HT-29 (cell line): ENCODE data around the gene HSPB1. TPM values are rescaled to one million over a fixed set of nuclear protein-coding genes. Genes with fewer than 3 reads are reported as not detected.
"Not testable (repeated sequence)": the region's sequence is repeated elsewhere in the genome, so short reads cannot be mapped to it uniquely, and the experiment has no call there.

Source experiments
- DNase-seq: peaks from one replicate; pipeline ENCODE4 v3.0.0-alpha.2; 2015; ENCODE audit warnings: low spot score
- total RNA-seq: library from RNA; depleted of rRNA; stranded (reverse); fragments of >200 nt; shearing (Covaris generic); gene quantifications from 2 replicates; pipeline ENCODE4 v1.2.3, GENCODE V29; 2014

The HSPB1 gene
- total RNA-seq, 1 experiment from 2014 or later = 134 TPM

- no peak for DNase-seq
Measured at GRCh38 chr7:76281706-76282343, 20.6 kb upstream of the HSPB1 start.

- DNase-seq = no peak
Measured at GRCh38 chr7:76282344-76283253, 19.9 kb upstream of the HSPB1 start.

GRCh38 chr7:76283254-76284159 lies 19.0 kb upstream of the HSPB1 start:
- no peak for DNase-seq

- no peak for DNase-seq
Measured at GRCh38 chr7:76285604-76286374, 16.7 kb upstream of the HSPB1 start.

DNA sequence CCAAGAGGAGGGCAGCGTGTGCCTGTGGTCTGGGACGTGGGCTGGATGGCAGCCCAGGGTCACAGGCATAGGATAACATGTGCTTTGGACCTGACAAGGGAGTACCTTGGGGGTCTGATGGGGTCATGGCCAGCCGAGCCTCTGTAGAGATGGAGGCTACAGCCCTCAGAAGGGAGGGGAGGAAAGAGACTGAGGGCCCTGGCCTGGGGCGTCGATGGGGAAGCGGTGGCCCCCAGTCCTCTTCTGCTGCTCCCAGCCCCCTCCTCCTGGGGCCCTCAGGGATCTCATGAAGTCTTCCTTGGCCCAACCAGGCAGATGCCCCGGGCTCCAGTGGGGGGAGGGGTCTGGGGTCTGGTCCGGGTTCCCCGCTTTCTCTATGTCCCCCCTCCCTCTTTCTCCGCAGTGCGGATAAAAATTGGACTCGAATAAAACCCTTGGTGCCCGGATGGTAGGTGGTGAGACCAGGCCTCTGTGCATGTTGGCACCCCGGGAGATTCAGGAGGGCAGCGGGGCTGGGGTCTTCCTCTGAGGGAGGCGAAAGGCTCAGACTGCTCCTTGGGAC lies 15.6 kb upstream of the HSPB1 start:
- DNase-seq = no peak

GRCh38 chr7:76290847-76291350 lies 11.6 kb upstream of the HSPB1 start:
- DNase-seq = not testable (repeated sequence)

DNA sequence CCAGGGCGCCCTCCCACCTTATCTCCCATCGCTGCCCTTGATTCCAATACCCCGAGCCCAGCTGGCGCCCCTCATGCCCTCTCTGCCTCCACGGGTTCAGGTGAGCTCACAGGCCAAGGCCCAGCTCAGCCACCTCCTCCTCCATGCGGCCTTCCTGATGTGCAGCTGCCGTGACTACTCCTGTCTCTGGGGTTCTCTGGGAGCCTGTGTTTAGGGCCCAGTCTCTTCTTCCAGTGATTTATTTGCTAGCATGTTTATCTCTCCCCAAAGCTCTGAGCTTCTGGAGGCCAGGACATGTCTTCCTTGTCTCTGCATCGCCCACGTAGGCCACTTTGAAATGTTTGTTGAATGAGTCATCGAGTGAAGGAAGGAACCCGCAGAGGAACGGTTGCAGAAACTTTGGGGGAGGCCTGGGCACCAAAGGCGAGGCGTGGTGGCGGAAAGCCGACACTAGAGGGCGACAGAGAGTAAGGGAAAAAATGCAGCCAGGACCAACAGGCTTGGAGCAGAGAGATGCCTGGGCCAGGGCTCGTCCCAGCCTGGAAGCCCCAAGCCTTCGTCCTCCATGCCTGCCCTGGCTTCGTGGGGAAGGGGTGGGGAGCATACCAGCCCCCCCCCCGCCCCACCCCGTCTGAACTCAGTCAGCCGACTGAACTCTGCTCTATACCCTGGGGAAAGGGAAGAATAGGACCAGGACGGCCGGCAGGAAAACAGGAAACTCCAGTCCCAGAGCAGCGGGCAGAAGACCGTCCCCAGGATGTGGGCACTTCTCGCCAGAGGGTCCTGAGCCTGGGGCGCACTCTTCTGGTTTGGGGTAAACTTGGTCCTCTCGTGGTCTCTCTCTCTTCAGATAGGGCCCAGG lies 10.9 kb upstream of the HSPB1 start:
- peak; percentile 100 for DNase-seq

- no peak for DNase-seq
Measured at GRCh38 chr7:76292213-76292573, 10.3 kb upstream of the HSPB1 start.

DNA sequence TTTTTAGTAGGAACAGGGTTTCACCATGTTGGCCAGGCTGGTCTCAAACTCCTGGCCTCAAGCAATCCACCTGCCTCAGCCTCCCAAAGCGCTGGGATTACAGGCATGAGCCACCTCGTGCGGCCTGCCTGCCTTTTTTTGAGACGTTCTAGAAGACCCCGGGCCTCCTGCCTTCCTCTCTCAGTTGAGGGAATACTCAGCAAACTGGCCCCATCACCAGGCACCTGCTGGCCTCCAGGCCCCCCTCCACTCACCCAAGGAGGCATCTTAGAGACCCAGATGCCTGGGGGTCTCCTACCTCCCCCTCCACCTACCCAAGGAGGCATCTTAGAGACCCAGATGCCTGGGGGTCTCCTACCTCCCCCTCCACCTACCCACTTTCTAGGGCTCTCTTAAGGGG lies 9.6 kb upstream of the HSPB1 start:
- DNase-seq = not testable (repeated sequence)

DNA sequence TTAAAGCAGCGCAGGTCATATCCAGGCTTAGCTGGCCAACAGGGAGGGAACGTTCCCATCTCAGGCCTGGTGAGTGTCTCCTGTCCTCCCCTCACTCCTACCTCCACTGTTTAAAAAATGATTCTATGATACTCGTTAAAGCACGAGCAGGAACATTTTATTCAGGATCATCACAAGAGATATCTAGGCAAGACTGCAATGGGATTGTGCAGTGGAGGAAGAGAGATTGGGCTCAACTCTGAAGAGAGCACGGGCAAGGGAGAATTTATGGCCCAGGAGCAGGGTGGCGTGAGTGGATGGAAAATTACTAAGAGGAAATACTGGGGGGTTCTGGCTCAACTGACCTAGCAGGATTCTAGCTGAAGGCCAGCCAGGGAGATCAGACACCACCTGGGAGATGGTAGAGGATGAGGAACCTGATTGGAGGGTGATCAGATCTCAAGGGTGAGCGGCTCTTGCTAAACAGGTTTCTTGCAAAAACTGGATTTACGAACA lies 9.0 kb upstream of the HSPB1 start:
- peak; percentile 73 for DNase-seq

DNA sequence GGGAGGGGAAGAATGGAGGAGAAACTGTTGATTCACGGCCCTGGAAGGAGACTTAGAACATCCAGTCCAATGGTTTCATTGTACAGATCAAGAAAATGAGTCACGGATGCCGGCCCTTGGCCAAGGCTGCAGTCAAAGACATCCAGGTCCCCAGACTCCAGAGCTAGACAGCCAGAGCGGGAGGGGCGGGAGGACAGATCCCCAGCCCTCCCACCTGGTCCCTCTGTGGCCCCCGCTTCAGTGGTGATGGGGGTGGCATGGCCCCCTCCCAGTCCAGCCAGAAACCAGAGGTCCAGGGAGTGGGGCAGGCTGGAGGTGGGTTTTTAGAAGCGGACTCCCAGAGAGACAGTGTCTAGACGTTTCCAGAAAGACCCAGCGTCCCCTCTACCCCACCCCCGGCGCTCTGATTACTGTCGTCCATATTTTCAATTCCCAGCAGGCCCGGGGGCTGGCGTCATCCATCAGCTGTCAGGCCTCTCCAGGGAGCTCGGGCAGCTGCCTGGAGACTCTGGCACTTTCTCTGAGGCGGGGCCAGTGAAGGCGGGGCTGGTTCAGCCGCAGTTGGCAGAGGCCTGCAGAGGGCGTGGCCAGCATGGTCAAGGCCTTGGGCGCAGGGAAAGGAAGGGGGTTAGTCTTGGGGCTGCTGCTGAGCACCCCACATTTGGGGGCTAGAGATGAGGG lies 8.0 kb upstream of the HSPB1 start:
- DNase-seq = peak; percentile 91

DNA sequence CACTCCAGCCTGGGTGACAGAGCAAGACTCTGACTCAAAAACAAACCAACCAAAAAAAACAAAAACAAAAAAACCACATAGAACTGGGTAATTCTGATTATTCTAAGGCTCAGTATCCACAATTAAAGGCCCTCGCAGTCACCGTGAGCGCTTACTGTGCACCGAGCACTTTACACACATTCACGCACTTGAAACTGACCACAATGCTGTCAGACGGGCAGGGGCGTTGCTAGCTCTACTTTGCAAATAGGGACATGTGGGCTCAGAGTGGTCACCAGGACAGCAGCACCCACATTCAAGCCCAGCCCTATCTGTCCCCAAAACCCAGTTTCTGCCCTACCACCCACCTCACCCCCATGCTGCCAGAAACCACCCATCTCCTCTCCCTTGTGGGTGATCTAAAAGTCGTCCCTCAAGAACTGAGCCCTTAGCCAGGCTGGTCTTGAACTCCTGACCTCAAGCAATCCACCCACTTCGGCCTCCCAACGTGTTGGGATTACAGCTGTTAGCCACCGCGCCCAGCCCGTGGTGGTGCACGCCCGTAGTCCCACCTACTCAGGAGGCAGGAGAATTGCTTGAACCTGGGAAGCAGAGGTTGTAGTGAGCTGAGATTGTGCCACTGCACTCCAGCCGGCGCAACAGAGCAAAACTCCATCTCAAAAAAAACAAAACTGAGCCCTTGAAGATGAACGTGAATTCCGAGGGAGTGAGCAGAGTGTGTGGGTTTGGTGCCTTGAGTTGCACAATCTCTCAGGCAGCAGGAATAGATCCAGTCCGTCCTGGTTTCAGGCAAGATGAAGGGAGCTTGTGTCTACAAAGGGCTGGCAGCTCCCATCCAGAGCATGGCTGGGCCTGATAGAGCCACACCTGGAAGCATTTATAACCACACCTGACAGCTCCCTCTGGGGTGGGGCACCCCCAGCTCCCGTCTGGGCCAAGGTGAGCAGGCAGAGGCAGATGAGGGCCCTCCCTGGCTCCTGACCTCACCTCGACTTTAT lies 5.4 kb upstream of the HSPB1 start:
- peak; percentile 85 for DNase-seq

GRCh38 chr7:76300166-76300731 lies 2.2 kb upstream of the HSPB1 start:
- peak; percentile 85 for DNase-seq

DNA sequence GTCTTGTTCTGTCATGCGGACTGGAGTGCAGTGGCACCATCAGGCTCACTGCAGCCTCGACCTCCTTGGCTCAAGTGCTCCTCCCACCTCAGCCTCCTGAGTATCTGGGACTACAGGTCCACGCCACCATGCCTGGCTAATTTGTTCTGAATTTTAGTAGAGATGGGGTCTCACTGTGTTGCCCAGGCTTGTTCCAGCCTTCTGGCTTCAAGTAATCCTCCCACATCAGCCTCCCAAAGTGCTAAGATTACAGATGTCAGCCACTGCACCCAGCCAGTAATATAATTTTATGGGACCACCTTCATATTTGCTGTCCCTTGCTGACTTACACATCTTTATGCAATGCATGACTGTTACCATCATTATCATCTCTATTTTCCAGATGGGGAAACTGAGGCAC lies 1.5 kb upstream of the HSPB1 start:
- DNase-seq = no peak

- DNase-seq = peak; percentile 88
Measured at GRCh38 chr7:76303202-76304147, 1.0 kb downstream of the HSPB1 start.

DNA sequence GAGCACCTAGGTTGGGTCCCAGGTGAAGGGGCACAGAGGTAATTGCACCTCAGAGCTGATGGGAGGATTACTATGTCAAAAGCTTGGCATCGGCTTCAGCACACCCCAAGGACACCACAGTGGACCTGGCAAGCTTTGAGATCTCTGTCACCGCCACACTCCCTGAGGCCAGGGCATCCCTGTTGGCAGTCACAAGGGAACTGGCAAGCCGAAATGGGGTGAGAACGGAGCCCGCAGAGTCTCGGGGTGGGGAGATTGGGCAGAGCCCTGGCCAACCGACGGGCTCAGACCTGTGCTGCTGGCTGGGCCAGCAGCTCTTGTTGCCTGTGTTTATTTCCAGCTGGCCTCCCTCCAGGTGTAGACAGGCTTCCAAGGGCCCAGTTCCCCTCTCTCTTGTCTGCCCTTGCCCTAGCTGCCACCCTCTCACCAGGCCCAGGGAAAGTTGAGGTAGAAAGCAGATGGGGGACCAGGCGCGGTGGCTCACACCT lies 2.5 kb downstream of the HSPB1 start:
- no peak for DNase-seq
